SK-N-MC (cell line): ENCODE results near the gene ASCL1.
A peak's percentile ranks its signal among the peaks of the same experiment; 100 is the strongest.

Experiments
- DNase-seq: peaks from one replicate; pipeline ENCODE4 v3.0.0-alpha.2; 2011; ENCODE audit warnings: low read depth, low spot score
- H3K27ac ChIP-seq: fragments of 200-600 bp; sonication (generic); 2 replicates; pipeline ENCODE4 v1.5.1; 2016; ENCODE audit warnings: mixed run types
- H3K36me3 ChIP-seq: fragments of 200-600 bp; sonication (generic); 2 replicates; pipeline ENCODE4 v1.6.1; 2017; ENCODE audit warnings: antibody characterized with exemption, low read length, mixed read lengths; ENCODE audit not compliant: insufficient read depth
- H3K4me3 ChIP-seq: fragments of 200-600 bp; sonication (generic); 2 replicates; pipeline ENCODE4 v1.5.1; 2016
- H3K9ac ChIP-seq: fragments of 200-600 bp; sonication (generic); 2 replicates; pipeline ENCODE4 v1.8.0; 2017; ENCODE audit warnings: mixed run types, mixed read lengths; ENCODE audit not compliant: insufficient read length
- H3K9me3 ChIP-seq: fragments of 200-600 bp; sonication (generic); 2 replicates; pipeline ENCODE4 v1.6.1; 2017; ENCODE audit warnings: low read depth, mild to moderate bottlenecking, antibody characterized with exemption, low read length, moderate library complexity, mixed read lengths
- EZH2 ChIP-seq: fragments of 200-600 bp; sonication (generic); IDR thresholded peaks from one replicate; pipeline ENCODE4 v1.6.1; 2017; ENCODE audit warnings: antibody characterized with exemption
- FOXP2 ChIP-seq: optimal IDR thresholded peaks from 2 replicates; pipeline ENCODE3; 2011; ENCODE audit warnings: mild to moderate bottlenecking, moderate library complexity; ENCODE audit not compliant: insufficient read depth; ENCODE audit errors: extremely low read length, control extremely low read depth
- POLR2AphosphoS5 ChIP-seq: IDR thresholded peaks from 2 replicates; pipeline ENCODE4 v1.6.1; 2012; ENCODE audit warnings: mild to moderate bottlenecking, low read depth, low read length, borderline replicate concordance

The ASCL1 gene

DNA sequence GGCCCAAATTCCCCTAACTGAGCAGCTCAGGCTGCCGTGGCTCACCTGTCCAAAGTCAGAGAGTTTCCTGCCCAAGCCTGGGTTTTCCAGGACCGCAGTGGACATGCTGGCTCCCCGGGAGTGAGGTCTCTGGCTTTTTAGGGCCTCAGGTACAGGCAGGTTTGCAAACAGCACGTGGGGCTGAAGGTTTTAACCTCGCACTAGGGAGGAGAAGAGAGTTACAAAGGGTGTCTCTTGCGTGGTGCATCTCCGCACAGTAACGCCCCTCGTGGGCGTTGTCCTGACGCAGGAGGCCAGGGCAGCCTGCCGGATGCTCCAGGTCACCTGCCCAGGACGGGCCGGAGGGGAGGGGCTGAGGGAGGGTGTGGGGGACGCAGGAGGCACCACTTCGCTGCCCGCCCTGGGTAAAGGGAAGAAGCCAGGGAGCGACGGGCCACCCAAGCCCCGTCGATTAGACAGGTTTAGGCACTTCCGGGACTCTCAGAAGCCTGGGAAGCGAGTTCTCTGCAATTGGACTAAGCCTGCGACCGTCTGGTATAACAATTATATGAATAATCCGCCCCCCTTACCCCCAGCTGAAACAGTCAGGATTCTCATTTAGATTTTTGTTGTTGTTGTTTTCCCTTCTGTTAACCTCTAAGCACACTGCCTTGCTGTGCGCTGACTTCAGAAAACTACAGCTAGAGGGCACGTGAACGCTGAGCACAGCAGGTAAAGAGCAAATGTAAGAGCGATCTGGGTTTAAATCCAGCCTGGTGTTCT, 40.3 kb upstream of the ASCL1 start, which contains the start of gene PAH:
Gene PAH, minus strand, starts transcription at position 219 of the 762 bp plus-strand sequence. Its CDS starts 114 bp downstream, at position 105.
- H3K27ac ChIP-seq: no peak within 1 kb of the TSS
- H3K9ac ChIP-seq: no peak within 1 kb of the TSS
- H3K4me3 ChIP-seq: peak within 1 kb of the TSS; percentile 68

DNA sequence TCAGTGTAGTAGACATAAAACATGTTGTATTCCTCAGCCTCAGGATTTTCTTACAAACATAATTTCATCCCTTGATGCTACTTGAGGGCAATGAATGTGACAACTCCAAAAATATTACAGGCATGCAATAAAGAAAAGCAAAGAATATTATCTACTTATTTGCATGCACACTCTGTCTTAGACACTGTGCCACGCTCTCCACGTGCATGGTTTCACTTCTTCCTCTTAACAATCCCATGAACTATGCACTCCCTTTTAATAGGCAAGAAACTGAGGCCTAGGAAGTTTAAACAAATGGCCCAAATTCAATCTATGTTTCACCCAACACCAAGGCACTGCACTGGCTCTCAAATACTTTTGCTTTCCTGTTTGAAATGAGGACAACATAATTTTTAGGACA, 38.6 kb upstream of the ASCL1 start:
- Histone ChIP-seq H3K9ac (no peak overlapping the region), H3K27ac (no peak overlapping the region), H3K9me3 (no peaks in the 10 kb centered on the region), H3K36me3 (no peaks in the 10 kb centered on the region), H3K4me3 (no peak overlapping the region)
- no peak for DNase-seq
- TF ChIP-seq FOXP2 (no peak), EZH2 (no peak), POLR2AphosphoS5 (no peak)

More for the DNA sequence above, 40.3 kb upstream of the ASCL1 start, which contains the start of gene PAH:
- H3K36me3 ChIP-seq: no peaks in the 10 kb centered on the region
- DNase-seq: no peak
- TF ChIP-seq POLR2AphosphoS5: no peak
- no peak for TF ChIP-seq EZH2
- TF ChIP-seq FOXP2: no peak
- no peaks in the 10 kb centered on the region for H3K9me3 ChIP-seq

- Histone ChIP-seq H3K4me3 (no peak overlapping the region), H3K27ac (no peak overlapping the region), H3K36me3 (no peaks in the 10 kb centered on the region), H3K9ac (no peak overlapping the region), H3K9me3 (no peaks in the 10 kb centered on the region)
- no peak for DNase-seq
- TF ChIP-seq POLR2AphosphoS5 (no peak), FOXP2 (no peak), EZH2 (no peak)
Measured at GRCh38 chr12:102920271-102920670, 37.2 kb upstream of the ASCL1 start.

- TF ChIP-seq FOXP2 (no peak), POLR2AphosphoS5 (no peak), EZH2 (no peak)
- H3K9ac ChIP-seq: no peak overlapping the region
- no peak overlapping the region for H3K27ac ChIP-seq
- no peak overlapping the region for H3K4me3 ChIP-seq
- DNase-seq: no peak
- no peaks in the 10 kb centered on the region for H3K9me3 ChIP-seq
- H3K36me3 ChIP-seq: no peaks in the 10 kb centered on the region
Measured at GRCh38 chr12:102921240-102921639, 36.2 kb upstream of the ASCL1 start.

DNA sequence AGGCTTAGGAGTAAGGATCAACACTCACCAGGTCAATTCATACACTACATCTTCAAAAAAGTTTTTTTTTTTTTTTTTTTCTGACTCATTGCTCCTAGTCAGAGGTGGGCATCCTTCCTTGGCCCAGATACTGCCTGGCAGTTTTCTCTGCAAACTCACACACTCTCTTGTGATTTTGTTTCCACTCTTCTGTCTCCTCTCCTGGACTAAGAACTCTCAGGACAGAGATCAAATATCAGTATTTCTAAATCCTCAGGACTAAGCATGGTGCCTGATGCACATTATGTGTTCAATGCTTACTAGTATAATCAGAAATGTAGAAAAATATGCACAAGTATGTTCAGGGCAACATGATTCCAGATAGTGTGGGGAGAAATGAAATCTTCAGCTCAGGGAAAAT, 30.3 kb upstream of the ASCL1 start:
- H3K4me3 ChIP-seq: no peak overlapping the region
- H3K9ac ChIP-seq: no peak overlapping the region
- no peak for DNase-seq
- TF ChIP-seq POLR2AphosphoS5: no peak
- no peak for TF ChIP-seq FOXP2
- no peak for TF ChIP-seq EZH2
- H3K9me3 ChIP-seq: no peaks in the 10 kb centered on the region
- no peak overlapping the region for H3K27ac ChIP-seq
- H3K36me3 ChIP-seq: no peaks in the 10 kb centered on the region

DNA sequence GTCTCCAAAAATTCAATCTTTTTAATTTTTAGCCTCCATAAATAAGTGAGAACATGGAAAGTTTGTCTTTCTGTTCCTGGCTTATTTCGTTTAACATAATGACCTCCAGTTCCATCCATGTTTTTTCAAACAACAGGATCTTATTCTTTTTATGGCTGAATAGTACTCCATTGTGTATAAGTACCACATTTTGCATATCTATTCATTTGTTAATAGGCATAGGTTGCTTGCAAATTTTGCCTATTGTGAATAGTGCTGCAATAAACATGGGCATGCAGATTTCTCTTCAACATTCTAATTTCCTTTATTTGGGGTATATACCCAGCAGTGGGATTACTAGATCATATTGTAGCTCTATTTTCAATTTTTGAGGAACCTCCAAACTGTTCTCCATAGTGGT, 24.3 kb upstream of the ASCL1 start:
- H3K27ac ChIP-seq: no peak overlapping the region
- no peaks in the 10 kb centered on the region for H3K9me3 ChIP-seq
- no peak for DNase-seq
- H3K4me3 ChIP-seq: no peak overlapping the region
- H3K36me3 ChIP-seq: no peaks in the 10 kb centered on the region
- H3K9ac ChIP-seq: no peak overlapping the region
- TF ChIP-seq FOXP2: no peak
- no peak for TF ChIP-seq POLR2AphosphoS5
- no peak for TF ChIP-seq EZH2

DNA sequence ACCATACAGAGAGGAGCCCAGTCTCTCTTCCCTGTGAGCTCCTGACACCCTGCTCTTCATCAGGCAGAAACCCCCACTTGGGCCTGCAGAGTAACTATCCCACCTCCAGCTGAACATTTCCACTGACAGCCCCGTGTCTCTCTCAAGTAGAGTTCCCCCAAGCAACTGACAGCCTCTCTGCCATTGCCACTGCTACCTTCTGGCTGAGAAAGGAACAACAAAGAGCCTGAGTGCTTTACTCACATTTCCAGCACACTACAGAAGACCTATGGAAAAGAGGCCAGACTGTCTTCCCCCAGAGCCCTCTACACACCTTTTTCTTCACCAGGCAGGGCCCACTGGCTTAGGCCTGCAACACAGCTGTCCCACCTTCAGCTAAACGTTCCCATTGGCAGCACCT, 18.4 kb upstream of the ASCL1 start:
- Histone ChIP-seq H3K9me3 (no peaks in the 10 kb centered on the region), H3K9ac (no peak overlapping the region), H3K27ac (no peak overlapping the region), H3K4me3 (no peak overlapping the region), H3K36me3 (no peaks in the 10 kb centered on the region)
- DNase-seq: no peak
- TF ChIP-seq POLR2AphosphoS5 (no peak), FOXP2 (no peak), EZH2 (no peak)

- H3K27ac ChIP-seq: no peak overlapping the region
- no peak overlapping the region for H3K9ac ChIP-seq
- no peaks in the 10 kb centered on the region for H3K36me3 ChIP-seq
- DNase-seq: no peak
- no peaks in the 10 kb centered on the region for H3K9me3 ChIP-seq
- TF ChIP-seq FOXP2: no peak
- TF ChIP-seq EZH2: no peak
- no peak for TF ChIP-seq POLR2AphosphoS5
- H3K4me3 ChIP-seq: no peak overlapping the region
Measured at GRCh38 chr12:102939670-102940222, 17.7 kb upstream of the ASCL1 start.

GRCh38 chr12:102946042-102946441, 11.4 kb upstream of the ASCL1 start:
- no peak overlapping the region for H3K9ac ChIP-seq
- no peak overlapping the region for H3K27ac ChIP-seq
- no peaks in the 10 kb centered on the region for H3K36me3 ChIP-seq
- TF ChIP-seq EZH2 (no peak), POLR2AphosphoS5 (no peak), FOXP2 (no peak)
- no peak for DNase-seq
- no peak overlapping the region for H3K4me3 ChIP-seq
- no peaks in the 10 kb centered on the region for H3K9me3 ChIP-seq
